Natural killer cell (primary cell): ENCODE measurements around the gene FOXF2. TPM values are rescaled to one million over a fixed set of nuclear protein-coding genes. Genes with fewer than 3 reads are reported as not detected.

ENCODE experiments used
- ATAC-seq, 3 donors: fragments of 150-1000 bp in 2 of 3; fragments of 200-7000 bp in 1 of 3; cut with Tn5 transposase; 1 replicate in 1 of 3; 2 replicates in 2 of 3; pipeline ENCODE4 v1.10.0; 2021; ENCODE audit warnings: mild to moderate bottlenecking in 2 of 3, moderate library complexity in 2 of 3
- DNase-seq, 2 donors: peaks; one replicate each; pipeline versions ENCODE4 v3.0.0 to v3.0.0-alpha.2; 2013 to 2021; ENCODE audit warnings: mixed read lengths in 1 of 2
- H3K27ac ChIP-seq: one replicate; pipeline ENCODE4 v1.5.1; 2013; ENCODE audit warnings: mild to moderate bottlenecking, low read length
- H3K27me3 ChIP-seq: one replicate; pipeline ENCODE4 v1.6.1; 2013; ENCODE audit warnings: low read length; ENCODE audit not compliant: control insufficient read depth, insufficient read depth
- H3K36me3 ChIP-seq: one replicate; pipeline ENCODE4 v1.6.1; 2013; ENCODE audit warnings: low read length; ENCODE audit not compliant: control insufficient read depth, insufficient read depth
- H3K4me1 ChIP-seq: one replicate; pipeline ENCODE4 v1.6.1; 2013; ENCODE audit warnings: low read length; ENCODE audit not compliant: control insufficient read depth, insufficient read depth
- H3K4me3 ChIP-seq: one replicate; pipeline ENCODE4 v1.5.1; 2013; ENCODE audit warnings: low read length
- H3K9me3 ChIP-seq: one replicate; pipeline ENCODE4 v1.6.1; 2013; ENCODE audit warnings: low read length; ENCODE audit not compliant: control insufficient read depth, insufficient read depth
- H3K27ac Mint-ChIP-seq, 2 donors: one replicate each; pipeline ENCODE4 v1.8.0; 2022; ENCODE audit warnings: mild to moderate bottlenecking in 2 of 2, mixed read lengths in 2 of 2, moderate library complexity in 1 of 2
- H3K27me3 Mint-ChIP-seq, 2 donors: one replicate each; pipeline ENCODE4 v1.8.0; 2022; ENCODE audit warnings: low read depth in 2 of 2, mixed read lengths in 2 of 2
- H3K36me3 Mint-ChIP-seq: one replicate; pipeline ENCODE4 v1.8.0; 2022; ENCODE audit warnings: mixed read lengths
- H3K4me1 Mint-ChIP-seq, 2 donors: one replicate each; pipeline ENCODE4 v1.8.0; 2022; ENCODE audit warnings: mixed read lengths in 2 of 2
- H3K4me3 Mint-ChIP-seq: one replicate; pipeline ENCODE4 v1.8.0; 2022; ENCODE audit warnings: mild to moderate bottlenecking, moderate library complexity, mixed read lengths
- H3K9me3 Mint-ChIP-seq, 2 donors: one replicate each; pipeline ENCODE4 v1.8.0; 2022; ENCODE audit warnings: mixed read lengths in 2 of 2
- WGBS: methylation state at CpG from one replicate; pipeline ENCODE4 v1.1.7; 2013; ENCODE audit warnings: missing lambda C conversion rate; ENCODE audit not compliant: insufficient coverage; 5-methylcytosine and 5-hydroxymethylcytosine counted together
- intact Hi-C: fragments of 100-400 bp; cut with micrococcal nuclease; formaldehyde crosslinking; loops from one replicate; pipeline ENCODE4 v1.14.2; 2022
- total RNA-seq, 4 donors: library from RNA; stranded (reverse); fragments of 120-200 nt in 1 of 4; gene quantifications; one replicate each; pipeline versions ENCODE4 v1.2.3 to v1.2.4, GENCODE V29; 2013 to 2022
- TF ChIP-seq, protein P1 (sequence below): fragments of 200-600 bp; IDR thresholded peaks from one replicate; pipeline ENCODE4 v1.8.0; 2022; ENCODE audit warnings: antibody characterized with exemption

The FOXF2 gene
- total RNA-seq, 3 donors from 2014 or later (not counting 1 experiment from before 2014, with no cell fraction given): not detected

DNA sequence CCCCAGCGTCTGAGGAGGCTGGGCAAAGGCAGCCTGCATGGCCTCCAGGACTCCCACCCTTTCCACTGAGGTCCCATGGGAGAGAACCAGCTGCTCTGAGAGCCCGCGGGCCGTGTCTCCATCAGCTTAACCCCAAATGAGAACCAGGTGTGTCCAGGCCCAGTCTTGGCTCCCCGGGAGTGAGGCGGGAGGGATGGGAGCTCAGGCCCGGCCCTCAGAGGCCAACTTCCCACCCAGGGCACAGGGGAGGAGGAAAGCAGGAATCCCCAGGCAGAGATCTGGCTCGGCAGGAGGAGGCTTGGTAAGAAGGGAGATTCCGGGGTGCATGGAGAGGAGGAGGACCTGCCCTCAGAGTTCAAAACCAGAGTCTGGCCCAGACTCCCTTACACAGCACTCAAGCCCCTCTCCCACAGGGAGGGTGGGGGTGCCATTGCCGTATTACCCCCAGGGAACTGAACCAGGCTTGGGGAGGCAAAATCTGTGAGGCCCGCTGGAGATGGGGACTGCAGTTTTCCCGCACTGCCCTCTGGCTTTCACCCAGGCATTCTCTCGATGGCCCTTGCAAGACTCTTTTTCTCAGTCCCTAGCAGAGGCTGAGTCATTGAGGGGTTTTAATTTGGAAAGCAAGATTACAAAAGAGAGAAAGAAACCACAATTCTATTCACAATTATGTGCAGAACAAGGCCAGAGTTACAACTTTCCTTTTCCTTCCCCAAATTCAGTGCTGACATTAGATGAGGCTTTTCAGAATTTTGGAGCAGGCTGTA is 17.1 kb downstream of the FOXF2 start:
- no peak overlapping the region for H3K4me3 Mint-ChIP-seq
- Histone ChIP-seq H3K27ac (no peak overlapping the region), H3K4me3 (no peak overlapping the region), H3K4me1 (no peaks in the 10 kb centered on the region), H3K9me3 (no peaks in the 10 kb centered on the region), H3K36me3 (no peaks in the 10 kb centered on the region), H3K27me3 (no peaks in the 10 kb centered on the region)
- ATAC-seq (no peak), DNase-seq (no peak)
- no peaks in the 10 kb centered on the region for H3K36me3 Mint-ChIP-seq
- TF ChIP-seq, protein P1, sequence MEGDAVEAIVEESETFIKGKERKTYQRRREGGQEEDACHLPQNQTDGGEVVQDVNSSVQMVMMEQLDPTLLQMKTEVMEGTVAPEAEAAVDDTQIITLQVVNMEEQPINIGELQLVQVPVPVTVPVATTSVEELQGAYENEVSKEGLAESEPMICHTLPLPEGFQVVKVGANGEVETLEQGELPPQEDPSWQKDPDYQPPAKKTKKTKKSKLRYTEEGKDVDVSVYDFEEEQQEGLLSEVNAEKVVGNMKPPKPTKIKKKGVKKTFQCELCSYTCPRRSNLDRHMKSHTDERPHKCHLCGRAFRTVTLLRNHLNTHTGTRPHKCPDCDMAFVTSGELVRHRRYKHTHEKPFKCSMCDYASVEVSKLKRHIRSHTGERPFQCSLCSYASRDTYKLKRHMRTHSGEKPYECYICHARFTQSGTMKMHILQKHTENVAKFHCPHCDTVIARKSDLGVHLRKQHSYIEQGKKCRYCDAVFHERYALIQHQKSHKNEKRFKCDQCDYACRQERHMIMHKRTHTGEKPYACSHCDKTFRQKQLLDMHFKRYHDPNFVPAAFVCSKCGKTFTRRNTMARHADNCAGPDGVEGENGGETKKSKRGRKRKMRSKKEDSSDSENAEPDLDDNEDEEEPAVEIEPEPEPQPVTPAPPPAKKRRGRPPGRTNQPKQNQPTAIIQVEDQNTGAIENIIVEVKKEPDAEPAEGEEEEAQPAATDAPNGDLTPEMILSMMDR: no peak
- peaks cover 3 to 17% of the 10 kb centered on the region in 2 donors for H3K27me3 Mint-ChIP-seq
- WGBS: 80% methylated on average over 11 of the region's 13 CpGs
- no peaks in the 10 kb centered on the region for H3K9me3 Mint-ChIP-seq
- H3K27ac Mint-ChIP-seq: no peak overlapping the region
- intact Hi-C loops: no loop called here
- H3K4me1 Mint-ChIP-seq: no peaks in the 10 kb centered on the region

- intact Hi-C loops: no loop called here
- Mint-ChIP-seq H3K9me3 (no peaks in the 10 kb centered on the region), H3K4me3 (no peak overlapping the region), H3K27me3 (peaks cover 4 to 17% of the 10 kb centered on the region in 2 donors), H3K27ac (no peak overlapping the region), H3K4me1 (no peaks in the 10 kb centered on the region), H3K36me3 (no peaks in the 10 kb centered on the region)
- Histone ChIP-seq H3K36me3 (no peaks in the 10 kb centered on the region), H3K4me3 (no peak overlapping the region), H3K27me3 (no peaks in the 10 kb centered on the region), H3K9me3 (no peaks in the 10 kb centered on the region), H3K4me1 (no peaks in the 10 kb centered on the region), H3K27ac (no peak overlapping the region)
- TF ChIP-seq, protein P1: no peak
- DNase-seq (no peak), ATAC-seq (no peak)
- 79% methylated on average over 11 of the region's 11 CpGs for WGBS
These were observed 18.2 kb downstream of the FOXF2 start for GRCh38 chr6:1407499-1407990.

DNA sequence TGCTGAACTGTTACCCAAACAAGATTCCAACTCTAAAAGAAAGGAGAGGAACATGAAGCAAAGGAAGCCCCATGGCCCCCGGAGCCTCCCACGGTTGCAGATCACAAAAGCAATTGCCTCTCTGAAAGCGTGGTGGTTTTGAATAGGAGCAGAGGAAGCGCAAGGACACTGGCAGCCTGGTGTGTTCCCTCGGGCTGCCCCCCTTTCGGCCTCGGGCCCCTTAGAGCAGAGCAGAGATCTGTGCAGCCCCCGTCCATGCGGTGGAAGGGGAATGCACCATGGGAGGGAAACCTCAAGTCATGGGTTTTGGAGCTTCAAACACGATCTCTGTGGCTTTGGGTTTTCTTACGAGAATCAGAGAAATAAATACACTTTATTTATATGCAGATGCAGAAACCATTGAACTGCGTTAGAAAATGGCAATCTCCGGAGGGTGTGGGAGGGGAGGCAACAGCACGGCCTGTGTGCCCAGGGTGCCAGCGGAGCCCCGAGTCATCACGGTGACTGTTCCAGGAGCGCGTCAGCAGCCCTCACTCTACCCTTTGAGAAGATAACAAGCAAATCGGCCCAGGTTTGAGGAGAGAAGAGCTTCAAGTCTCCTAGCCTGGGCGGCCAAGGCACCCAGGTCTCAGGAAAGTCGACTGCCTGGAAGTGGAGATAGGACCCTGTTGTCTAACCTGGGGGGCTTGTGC is 20.5 kb downstream of the FOXF2 start:
- no peaks in the 10 kb centered on the region for H3K9me3 Mint-ChIP-seq
- 65% methylated on average over 20 of the region's 22 CpGs for whole genome bisulfite sequencing

More for the DNA sequence above, 20.5 kb downstream of the FOXF2 start:
- no peaks in the 10 kb centered on the region for H3K36me3 Mint-ChIP-seq
- no peak for ATAC-seq
- no peaks in the 10 kb centered on the region for H3K4me1 ChIP-seq
- H3K36me3 ChIP-seq: no peaks in the 10 kb centered on the region
- DNase-seq: no peak
- no peaks in the 10 kb centered on the region for H3K9me3 ChIP-seq
- intact Hi-C loops: no loop called here
- no peak overlapping the region for H3K4me3 Mint-ChIP-seq
- peaks cover 5 to 24% of the 10 kb centered on the region in 2 donors for H3K27me3 Mint-ChIP-seq
- H3K27me3 ChIP-seq: no peaks in the 10 kb centered on the region
- H3K27ac ChIP-seq: no peak overlapping the region
- no peak overlapping the region for H3K4me3 ChIP-seq
- H3K4me1 Mint-ChIP-seq: no peaks in the 10 kb centered on the region
- TF ChIP-seq, protein P1: no peak
- H3K27ac Mint-ChIP-seq: no peak overlapping the region
